H1 (cell line): Measurements from ENCODE around the gene DNAJB13. TPM values are rescaled to one million over a fixed set of nuclear protein-coding genes. Genes with fewer than 3 reads are reported as not detected.

ENCODE experiments used
- CTCF ChIA-PET: fragments of 300-600 bp; sonication (Branson Sonifier 250); formaldehyde crosslinking; loops from one replicate; lab custom pipeline; 2021; ENCODE audit not compliant: partially characterized antibody; lab: Charles Lee
- POLR2A ChIA-PET: fragments of 300-600 bp; sonication (Branson Sonifier 250); formaldehyde crosslinking; loops from one replicate; lab custom pipeline; 2021; ENCODE audit warnings: inconsistent platforms; ENCODE audit not compliant: partially characterized antibody; lab: Charles Lee
- DNase-seq, 2 experiments: peaks; one replicate each; pipeline versions ENCODE4 v3.0.0 to v3.0.0-alpha.2; 2010 to 2022; ENCODE audit warnings: low spot score in 2 of 2, low read depth in 1 of 2, mixed read lengths in 1 of 2
- FAIRE-seq: peaks from 2 replicates; lab custom pipeline; 2011; peaks lifted over from hg19 to GRCh38; lab: Jason Lieb, UNC
- H2AFZ ChIP-seq: 2 replicates; pipeline ENCODE4 v1.8.1; 2012; ENCODE audit warnings: low read length, inconsistent platforms
- H2AK5ac ChIP-seq: 2 replicates; pipeline ENCODE4 v1.6.1; 2013; ENCODE audit warnings: low read depth, low read length
- H2BK120ac ChIP-seq: replicated peaks from 2 replicates; pipeline ENCODE3; 2013; ENCODE audit warnings: low read depth, low read length, inconsistent platforms
- H2BK12ac ChIP-seq: 2 replicates; pipeline ENCODE4 v1.6.1; 2013; ENCODE audit warnings: low read depth, low read length
- H2BK15ac ChIP-seq: 2 replicates; pipeline ENCODE4 v1.6.1; 2013; ENCODE audit warnings: low read length
- H2BK20ac ChIP-seq: 2 replicates; pipeline ENCODE4 v1.6.1; 2013; ENCODE audit warnings: low read length
- H2BK5ac ChIP-seq: 2 replicates; pipeline ENCODE4 v1.6.1; 2013; ENCODE audit warnings: low read depth, low read length
- H3K14ac ChIP-seq: 2 replicates; pipeline ENCODE4 v1.6.1; 2013; ENCODE audit warnings: inconsistent platforms; ENCODE audit not compliant: insufficient read length
- H3K18ac ChIP-seq: 2 replicates; pipeline ENCODE4 v1.6.1; 2013; ENCODE audit warnings: low read length; ENCODE audit errors: extremely low read depth
- H3K23ac ChIP-seq: 2 replicates; pipeline ENCODE4 v1.6.1; 2013; ENCODE audit warnings: inconsistent platforms; ENCODE audit not compliant: insufficient read length
- H3K23me2 ChIP-seq: 2 replicates; pipeline ENCODE4 v1.6.1; 2013; ENCODE audit warnings: low read depth, low read length
- H3K27ac ChIP-seq: 2 replicates; pipeline ENCODE4 v1.6.1; 2011; ENCODE audit warnings: low read depth, low read length, inconsistent platforms
- H3K27me3 ChIP-seq, 4 experiments: replicated peaks in 1 of 4; 1 replicate in 1 of 4; 2 replicates in 3 of 4; pipeline versions ENCODE4 v1.6.1 to v1.8.1; 2011 to 2013; ENCODE audit warnings: low read length in 3 of 4, mild to moderate bottlenecking in 3 of 4, inconsistent platforms in 2 of 4, mixed read lengths in 2 of 4, moderate library complexity in 1 of 4; ENCODE audit not compliant: control insufficient read depth in 3 of 4, insufficient read depth in 3 of 4; ENCODE audit errors: extremely low read depth in 1 of 4
- H3K36me3 ChIP-seq, 4 experiments: 2 replicates each; pipeline versions ENCODE4 v1.6.1 to v1.8.1; 2011 to 2013; ENCODE audit warnings: mild to moderate bottlenecking in 4 of 4, low read length in 3 of 4, moderate library complexity in 2 of 4, control low read depth in 1 of 4, inconsistent platforms in 1 of 4; ENCODE audit not compliant: insufficient read depth in 4 of 4, control insufficient read depth in 2 of 4
- H3K4ac ChIP-seq: replicated peaks from 2 replicates; pipeline ENCODE3; 2013; ENCODE audit warnings: low read length, low read depth, mixed read lengths, inconsistent platforms; ENCODE audit not compliant: insufficient read length
- H3K4me1 ChIP-seq, 4 experiments: replicated peaks in 1 of 4; 1 replicate in 1 of 4; 2 replicates in 3 of 4; pipeline versions ENCODE4 v1.6.1 to v1.8.1; 2011 to 2013; ENCODE audit warnings: low read length in 3 of 4, inconsistent platforms in 2 of 4, mixed read lengths in 1 of 4; ENCODE audit not compliant: insufficient read depth in 4 of 4, control insufficient read depth in 3 of 4
- H3K4me2 ChIP-seq, 2 experiments: 2 replicates each; pipeline versions ENCODE4 v1.6.1 to v1.8.1; 2011 to 2013; ENCODE audit warnings: low read depth in 2 of 2, low read length in 2 of 2, control low read depth in 1 of 2, inconsistent platforms in 1 of 2, mild to moderate bottlenecking in 1 of 2; ENCODE audit not compliant: insufficient read depth in 1 of 2
- H3K4me3 ChIP-seq, 4 experiments: fragments of 200-600, 300-600 bp in 1 of 4; sonication (generic), shearing (Covaris generic), sonication (Bioruptor Twin) in 1 of 4; 2 replicates each; pipeline versions ENCODE4 v1.5.1 to v1.8.1; 2011 to 2016; ENCODE audit warnings: low read length in 4 of 4, low read depth in 3 of 4, control low read depth in 2 of 4, inconsistent platforms in 2 of 4, mild to moderate bottlenecking in 2 of 4, mixed read lengths in 1 of 4, moderate library complexity in 1 of 4; ENCODE audit not compliant: insufficient read depth in 2 of 4; ENCODE audit errors: extremely low read depth in 1 of 4
- H3K56ac ChIP-seq: replicated peaks from 2 replicates; pipeline ENCODE3; 2013; ENCODE audit warnings: low read depth, mild to moderate bottlenecking, mixed read lengths, low read length, inconsistent platforms; ENCODE audit not compliant: insufficient read length
- H3K79me1 ChIP-seq: 2 replicates; pipeline ENCODE4 v1.6.1; 2013; ENCODE audit warnings: low read depth, low read length, control low read depth
- H3K79me2 ChIP-seq, 2 experiments: 2 replicates each; pipeline versions ENCODE4 v1.6.1 to v1.8.1; 2012 to 2013; ENCODE audit warnings: low read length in 2 of 2, mild to moderate bottlenecking in 2 of 2, inconsistent platforms in 1 of 2; ENCODE audit not compliant: insufficient read depth in 2 of 2, control insufficient read depth in 1 of 2
- H3K9ac ChIP-seq, 4 experiments: replicated peaks in 1 of 4; 1 replicate in 1 of 4; 2 replicates in 3 of 4; pipeline versions ENCODE4 v1.6.1 to v1.8.1; 2011 to 2013; ENCODE audit warnings: low read depth in 3 of 4, low read length in 3 of 4, control low read depth in 2 of 4, mild to moderate bottlenecking in 2 of 4, moderate library complexity in 2 of 4, inconsistent platforms in 1 of 4; ENCODE audit errors: extremely low read depth in 1 of 4
- H3K9me3 ChIP-seq, 2 experiments: 2 replicates each; pipeline versions ENCODE4 v1.6.1 to v1.8.1; 2012 to 2013; ENCODE audit warnings: mild to moderate bottlenecking in 2 of 2, moderate library complexity in 2 of 2, control low read depth in 1 of 2, inconsistent platforms in 1 of 2, low read depth in 1 of 2, low read length in 1 of 2, mixed read lengths in 1 of 2; ENCODE audit not compliant: insufficient read depth in 2 of 2
- H4K20me1 ChIP-seq, 2 experiments: replicated peaks in 1 of 2; 2 replicates each; pipeline versions ENCODE3 to v1.8.1; 2011 to 2013; ENCODE audit warnings: inconsistent platforms in 2 of 2, low read length in 2 of 2, mild to moderate bottlenecking in 1 of 2; ENCODE audit not compliant: insufficient read depth in 2 of 2, control insufficient read depth in 1 of 2
- H4K5ac ChIP-seq: 2 replicates; pipeline ENCODE4 v1.6.1; 2013; ENCODE audit warnings: low read length, low read depth, mixed read lengths, inconsistent platforms; ENCODE audit not compliant: insufficient read length
- H4K8ac ChIP-seq: 2 replicates; pipeline ENCODE4 v1.8.0; 2013; ENCODE audit warnings: mild to moderate bottlenecking, moderate library complexity, low read length, inconsistent platforms; ENCODE audit not compliant: insufficient read depth; ENCODE audit errors: extremely low read depth
- H4K91ac ChIP-seq: replicated peaks from 2 replicates; pipeline ENCODE3; 2013; ENCODE audit warnings: low read length, mixed read lengths, inconsistent platforms; ENCODE audit not compliant: insufficient read length
- ATF3 ChIP-seq: IDR thresholded peaks from 2 replicates; pipeline ENCODE4 v1.6.1; 2011; ENCODE audit warnings: low read depth, mild to moderate bottlenecking, low read length; ENCODE audit not compliant: insufficient read depth
- CHD1 ChIP-seq: IDR thresholded peaks from 2 replicates; pipeline ENCODE4 v1.6.1; 2012; ENCODE audit warnings: low read depth, low read length, improper control_type of control experiment
- KDM1A ChIP-seq: fragments of 200-600, 300-600 bp; sonication (generic); IDR thresholded peaks from 2 replicates; pipeline ENCODE4 v1.7.1; 2016; ENCODE audit warnings: mild to moderate bottlenecking, low read length, borderline replicate concordance
- KDM5A ChIP-seq: fragments of 200-600 bp; IDR thresholded peaks from 2 replicates; pipeline ENCODE4 v1.7.1; 2012; ENCODE audit warnings: mild to moderate bottlenecking, low read length, inconsistent platforms, mixed read lengths
- MAX ChIP-seq: IDR thresholded peaks from 2 replicates; pipeline ENCODE4 v1.6.1; 2012; ENCODE audit warnings: inconsistent platforms
- RNF2 ChIP-seq: fragments of 200-900, 300-1000 bp; sonication (generic); IDR thresholded peaks from 2 replicates; pipeline ENCODE4 v1.7.1; 2016; ENCODE audit warnings: borderline replicate concordance, low read depth, mild to moderate bottlenecking, antibody characterized with exemption, low read length; ENCODE audit not compliant: poor library complexity, severe bottlenecking; ENCODE audit errors: missing control alignments
- SAP30 ChIP-seq: fragments of 300-600 bp; sonication (generic); IDR thresholded peaks from 2 replicates; pipeline ENCODE4 v1.7.1; 2012; ENCODE audit warnings: low read length, moderate library complexity, mild to moderate bottlenecking, inconsistent platforms; ENCODE audit not compliant: insufficient read depth, insufficient replicate concordance
- TBP ChIP-seq: IDR thresholded peaks from 2 replicates; pipeline ENCODE4 v1.6.1; 2011; ENCODE audit warnings: low read depth, low read length, improper control_type of control experiment
- ZNF274 ChIP-seq: IDR thresholded peaks from 2 replicates; pipeline ENCODE4 v1.7.0; 2012; ENCODE audit warnings: low read length, borderline replicate concordance; ENCODE audit errors: extremely low read depth
- WGBS, 2 experiments: shearing (Covaris generic) in 1 of 2; methylation state at CpG; one replicate each; pipeline versions ENCODE4 v1.1.6 to v1.1.7; 2013 to 2015; ENCODE audit warnings: low lambda C conversion rate in 2 of 2, mixed read lengths in 2 of 2, inconsistent platforms in 1 of 2, low coverage in 1 of 2, missing lambda C conversion rate in 1 of 2; ENCODE audit not compliant: insufficient replicate concordance in 2 of 2, insufficient coverage in 1 of 2, insufficient read length in 1 of 2; ENCODE audit errors: extremely low coverage in 1 of 2, missing lambda C conversion rate in 1 of 2; 5-methylcytosine and 5-hydroxymethylcytosine counted together
- polyA plus RNA-seq, 7 experiments: library from polyadenylated mRNA; depleted of rRNA in 3 of 7; stranded (reverse) in 5 of 7; unstranded in 2 of 7; fragments of >200 nt in 5 of 7; fragments of 200-250 nt in 2 of 7; gene quantifications; 1 replicate in 5 of 7; 2 replicates in 1 of 7; 4 replicates in 1 of 7; pipeline versions ENCODE4 v1.2.1 to v1.2.3, GENCODE V29; 2011 to 2013; ENCODE audit warnings: missing spikeins in 2 of 7, mixed read lengths in 2 of 7
- total RNA-seq: library from RNA; stranded (reverse); fragmentation: NEBNext Ultra II Directional; extraction: Animal tissue kit (Norgen Biotek cat#: 25700); gene quantifications from 2 replicates; pipeline ENCODE4 v1.2.1, GENCODE V29; 2021

Gene DNAJB13
- total and polyA plus RNA-seq, 2 of the 8 experiments (the other 6 are each of a cell fraction or from before 2014, with no cell fraction given), result 0.27 TPM; not detected in 1

GRCh38 chr11:74004759-74005615 lies 54.2 kb downstream of the DNAJB13 start:
- no peak overlapping the region for H2BK120ac ChIP-seq

More at GRCh38 chr11:74004759-74005615, 54.2 kb downstream of the DNAJB13 start:
- no peak overlapping the region for H3K4me3 ChIP-seq
- H3K79me1 ChIP-seq, result no peaks in the 10 kb centered on the region
- no peak for DNase-seq
- no peaks in the 10 kb centered on the region for H3K79me2 ChIP-seq
- H3K14ac ChIP-seq, result no peak overlapping the region
- H3K36me3 ChIP-seq, result no peaks in the 10 kb centered on the region; a peak in 2 of 8 replicates
- no peak for FAIRE-seq
- H2AK5ac ChIP-seq, result no peak overlapping the region
- no peak overlapping the region for H4K91ac ChIP-seq
- H4K20me1 ChIP-seq, result no peaks in the 10 kb centered on the region
- CTCF ChIA-PET, result interaction anchor here (1.9 to 2.0 kb wide), 2 partner anchors 32 to 41 kb away, joined by 4 to 5 read pairs; no protein-coding TSS in a partner anchor
- no peak overlapping the region; the same call in 1 of the 2 replicates for H4K8ac ChIP-seq
- H4K5ac ChIP-seq, result no peak overlapping the region
- no peak overlapping the region for H2BK20ac ChIP-seq
- H2AFZ ChIP-seq, result no peak overlapping the region
- no peaks in the 10 kb centered on the region for H3K27me3 ChIP-seq
- no peaks in the 10 kb centered on the region for H3K9me3 ChIP-seq
- WGBS, 2 experiments, result 86% methylated on average over 11 of the region's 11 CpGs; no CpG with 5 or more reads in 1 of the 2 experiments
- TF ChIP-seq CHD1 (no peak), KDM5A (no peak), KDM1A (no peak), TBP (no peak), ZNF274 (no peak), MAX (no peak), ATF3 (no peak), RNF2 (no peak), SAP30 (no peak)
- H3K23ac ChIP-seq, result no peak overlapping the region
- no peak overlapping the region for H3K27ac ChIP-seq
- H2BK5ac ChIP-seq, result no peak overlapping the region
- POLR2A ChIA-PET, result interaction anchor here (1.2 kb wide), 1 partner anchor 10 kb away, joined by 3 read pairs; no protein-coding TSS in a partner anchor
- H3K9ac ChIP-seq, result no peak overlapping the region
- H3K18ac ChIP-seq, result no peak overlapping the region
- no peak overlapping the region for H3K4ac ChIP-seq
- no peak overlapping the region for H2BK15ac ChIP-seq
- no peak overlapping the region for H3K56ac ChIP-seq
- H3K23me2 ChIP-seq, result no peaks in the 10 kb centered on the region
- no peak overlapping the region for H2BK12ac ChIP-seq
- H3K4me1 ChIP-seq, result no peaks in the 10 kb centered on the region; a peak in 1 of 7 replicates
- no peak overlapping the region for H3K4me2 ChIP-seq
